GM18526 (cell line): Measurements from ENCODE around the gene L3MBTL4.

ENCODE experiments used
- POLR2A ChIP-seq: IDR thresholded peaks from 3 replicates; pipeline ENCODE4 v1.6.1; 2011; ENCODE audit not compliant: insufficient read length; ENCODE audit errors: extremely low read depth

Gene L3MBTL4

GRCh38 chr18:5972298-5972697 lies 442.4 kb downstream of the L3MBTL4 start:
- no peak for TF ChIP-seq POLR2A

- no peak for TF ChIP-seq POLR2A
Observed at GRCh38 chr18:5969989-5970403, 444.7 kb downstream of the L3MBTL4 start.

- TF ChIP-seq POLR2A = no peak
Observed at GRCh38 chr18:5969355-5969988, 445.2 kb downstream of the L3MBTL4 start.

GRCh38 chr18:5967666-5968065 lies 447.0 kb downstream of the L3MBTL4 start:
- no peak for TF ChIP-seq POLR2A

GRCh38 chr18:5967007-5967406 lies 447.7 kb downstream of the L3MBTL4 start:
- no peak for TF ChIP-seq POLR2A

- no peak for TF ChIP-seq POLR2A
Observed at GRCh38 chr18:5966514-5966913, 448.2 kb downstream of the L3MBTL4 start.

GRCh38 chr18:5964996-5965395 lies 449.7 kb downstream of the L3MBTL4 start:
- TF ChIP-seq POLR2A = no peak

- TF ChIP-seq POLR2A = no peak
Observed at GRCh38 chr18:5964596-5964995, 450.1 kb downstream of the L3MBTL4 start.

GRCh38 chr18:5964108-5964507 lies 450.6 kb downstream of the L3MBTL4 start:
- TF ChIP-seq POLR2A = no peak

GRCh38 chr18:5963267-5963666 lies 451.4 kb downstream of the L3MBTL4 start:
- no peak for TF ChIP-seq POLR2A

GRCh38 chr18:5962362-5962761 lies 452.3 kb downstream of the L3MBTL4 start:
- TF ChIP-seq POLR2A = no peak

- no peak for TF ChIP-seq POLR2A
Observed at GRCh38 chr18:5961828-5962150, 452.9 kb downstream of the L3MBTL4 start.

- no peak for TF ChIP-seq POLR2A
Observed at GRCh38 chr18:5961097-5961827, 453.4 kb downstream of the L3MBTL4 start.

- TF ChIP-seq POLR2A = no peak
Observed at GRCh38 chr18:5958822-5959221, 455.9 kb downstream of the L3MBTL4 start.

- no peak for TF ChIP-seq POLR2A
Observed at GRCh38 chr18:5955861-5956260, 458.9 kb downstream of the L3MBTL4 start.

GRCh38 chr18:5951515-5952091 lies 463.1 kb downstream of the L3MBTL4 start:
- TF ChIP-seq POLR2A = no peak

- TF ChIP-seq POLR2A = no peak
Observed at GRCh38 chr18:5948781-5949180, 465.9 kb downstream of the L3MBTL4 start.

GRCh38 chr18:5948237-5948636 lies 466.5 kb downstream of the L3MBTL4 start:
- TF ChIP-seq POLR2A = no peak
